ENCODE data around the gene ISY1.
A peak's percentile ranks its signal among the peaks of the same experiment; 100 is the strongest.

The ISY1 gene

GRCh38 chr3:129082026-129082425 lies 78.8 kb downstream of the ISY1 start:
- peaks cover 0 to 4% of the 10 kb centered on the region in 2 donors for H3K4me1 Mint-ChIP-seq (ENCODE audit: low read depth in 2 of 2)
- no peak for ATAC-seq (replicated peaks)

GRCh38 chr3:129081503-129081902 lies 79.4 kb downstream of the ISY1 start:
- no peaks in the 10 kb centered on the region for H3K9me3 Mint-ChIP-seq

More at GRCh38 chr3:129082026-129082425, 78.8 kb downstream of the ISY1 start:
- Mint-ChIP-seq H3K36me3 (ENCODE audit: insufficient read depth) (peaks cover 9% of the 10 kb centered on the region), H3K9me3 (no peaks in the 10 kb centered on the region), H3K27ac (no peak overlapping the region), H3K27me3 (no peaks in the 10 kb centered on the region), H3K4me3 (no peak overlapping the region)
- DNase-seq: no peak

GRCh38 chr3:129078510-129078909 lies 82.4 kb downstream of the ISY1 start:
- no peaks in the 10 kb centered on the region for H3K36me3 Mint-ChIP-seq (ENCODE audit: insufficient read depth)
- peak overlapping the region in 1 of 2 donors; percentile 65 for H3K27ac Mint-ChIP-seq
- ATAC-seq (replicated peaks) (no peak), DNase-seq (no peak)
- no peaks in the 10 kb centered on the region for H3K9me3 Mint-ChIP-seq
- no peak overlapping the region for H3K4me3 Mint-ChIP-seq
- no peaks in the 10 kb centered on the region for H3K27me3 Mint-ChIP-seq
- H3K4me1 Mint-ChIP-seq (ENCODE audit: low read depth in 2 of 2): peaks cover 0 to 2% of the 10 kb centered on the region in 2 donors

More at GRCh38 chr3:129081503-129081902, 79.4 kb downstream of the ISY1 start:
- Mint-ChIP-seq H3K4me1 (ENCODE audit: low read depth in 2 of 2) (peaks cover 0 to 4% of the 10 kb centered on the region in 2 donors), H3K27ac (no peak overlapping the region), H3K4me3 (no peak overlapping the region), H3K36me3 (ENCODE audit: insufficient read depth) (peaks cover 9% of the 10 kb centered on the region), H3K27me3 (no peaks in the 10 kb centered on the region)
- DNase-seq (no peak), ATAC-seq (replicated peaks) (no peak)
